NOMO-1 treated with dmso at 0.1 percent for 144 hours (cell line): Measurements from ENCODE around the gene PDE6B.
"Not testable (repeated sequence)": the region's sequence is repeated elsewhere in the genome, so short reads cannot be mapped to it uniquely, and the experiment has no call there.

Experiments
- DNase-seq: peaks from one replicate; lab custom pipeline; 2025; ENCODE audit not compliant: unreplicated experiment; lab: John Stamatoyannopoulos, UW

PDE6B gene

DNA sequence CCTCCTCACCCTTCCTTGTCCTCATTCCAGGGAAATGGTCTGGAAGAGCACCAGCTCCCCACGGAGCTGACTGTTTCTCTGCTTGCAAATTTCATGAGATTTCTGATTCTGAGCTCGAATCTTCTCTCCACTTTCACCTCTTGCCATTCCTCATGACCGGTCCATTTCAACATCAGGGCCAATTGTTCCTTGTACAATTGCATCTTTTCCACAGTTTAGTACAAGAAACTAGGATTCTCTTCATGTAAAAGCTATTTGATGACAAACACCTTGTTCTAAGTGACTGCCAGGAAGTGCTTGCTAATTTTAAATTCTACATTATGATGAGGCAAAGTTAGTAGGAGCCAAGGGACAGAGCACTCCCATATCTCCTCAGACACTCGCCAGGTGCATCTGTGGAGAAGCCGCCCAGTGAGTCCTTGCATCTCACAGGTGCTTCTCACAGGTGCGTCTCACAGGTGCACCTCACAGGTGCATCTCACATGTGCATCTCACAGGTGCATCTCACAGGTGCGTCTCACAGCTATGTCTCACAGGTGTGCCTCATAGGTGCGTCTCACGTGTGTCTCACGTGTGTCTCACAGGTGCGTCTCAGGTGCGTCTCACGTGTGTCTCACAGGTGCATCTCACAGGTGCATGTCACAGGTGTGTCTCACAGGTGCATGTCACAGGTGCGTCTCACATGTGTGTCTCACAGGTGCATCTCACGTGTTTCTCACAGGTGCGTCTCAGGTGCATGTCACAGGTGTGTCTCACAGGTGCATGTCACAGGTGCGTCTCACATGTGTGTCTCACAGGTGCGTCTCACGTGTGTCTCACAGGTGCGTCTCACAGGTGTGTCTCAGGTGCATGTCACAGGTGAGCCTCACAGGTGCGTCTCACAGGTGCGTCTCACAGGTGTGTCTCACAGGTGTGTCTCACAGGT is 3.0 kb upstream of the PDE6B start:
- DNase-seq, result no peak

DNA sequence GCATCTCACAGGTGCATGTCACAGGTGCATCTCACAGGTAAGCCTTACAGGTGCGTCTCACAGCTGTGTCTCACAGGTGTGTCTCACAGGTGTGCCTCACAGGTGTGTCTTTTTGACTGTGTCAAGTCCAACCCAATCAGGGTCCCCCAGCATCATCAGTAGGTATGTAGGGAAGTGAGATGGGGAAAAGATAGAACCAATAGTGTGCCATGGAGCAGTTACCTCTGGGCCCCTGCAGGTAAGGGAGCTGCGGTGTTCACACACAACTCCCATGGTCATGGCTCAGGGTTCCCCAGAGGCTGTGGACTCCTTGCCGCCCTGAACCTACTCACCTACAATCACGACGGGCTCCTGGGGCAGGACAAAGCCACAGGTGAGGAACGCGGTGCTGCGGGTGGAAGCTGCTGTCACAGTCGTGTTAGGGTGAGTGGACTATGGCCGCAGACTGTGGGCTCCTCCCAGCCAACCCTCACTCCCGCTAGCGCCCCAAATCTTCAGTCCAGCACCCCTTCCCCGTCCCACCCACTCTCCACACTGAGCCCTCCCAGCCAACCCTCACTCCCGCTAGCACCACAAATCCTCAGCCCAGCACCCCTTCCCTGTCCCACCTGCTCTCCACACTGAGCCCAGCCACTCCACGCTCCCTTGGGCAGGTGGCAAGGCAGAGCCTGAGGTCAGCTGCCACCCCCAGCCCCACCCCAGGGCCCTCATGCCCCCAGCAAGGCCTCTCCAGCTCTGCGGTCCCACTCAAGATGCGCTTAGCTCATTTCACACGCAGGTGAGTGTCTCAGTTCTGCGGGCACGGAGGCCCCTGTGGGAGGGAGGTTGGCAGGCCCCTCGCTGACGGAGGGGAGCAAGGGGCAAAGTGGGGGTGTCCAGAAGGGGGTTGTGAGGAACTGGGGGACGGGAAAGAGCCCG is 2.1 kb upstream of the PDE6B start:
- DNase-seq, result no peak

DNA sequence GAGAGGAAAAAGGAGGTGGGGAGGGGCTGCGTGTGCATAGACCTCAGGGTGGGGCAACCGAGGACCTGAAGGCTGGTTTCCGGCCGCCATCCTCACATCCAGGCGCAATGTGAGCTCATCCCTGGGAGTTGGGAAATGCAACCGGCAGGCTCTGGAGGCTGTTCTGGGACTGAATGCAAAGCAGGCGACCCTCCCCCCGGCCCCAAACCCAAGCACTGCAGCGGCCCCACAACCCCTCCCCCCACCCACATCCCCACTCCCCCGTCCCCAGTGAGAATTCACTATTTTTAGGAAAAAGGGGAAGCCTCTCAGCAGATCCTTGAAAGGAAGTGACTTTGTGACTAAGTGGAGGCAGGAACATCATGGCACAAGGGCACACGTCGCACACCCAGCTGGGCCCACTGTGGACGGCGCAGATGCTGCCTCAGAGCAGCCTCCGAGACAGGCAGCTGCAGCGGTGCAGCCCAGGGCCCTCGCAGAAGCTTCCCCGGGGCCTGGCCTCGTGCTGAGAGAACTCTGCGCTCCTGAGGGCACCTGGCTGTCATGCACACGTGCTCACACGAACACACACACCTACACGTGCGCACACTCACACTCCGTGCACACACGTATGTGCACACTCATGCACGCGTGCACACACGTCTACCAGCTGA is 1.3 kb upstream of the PDE6B start:
- DNase-seq, result no peak

DNA sequence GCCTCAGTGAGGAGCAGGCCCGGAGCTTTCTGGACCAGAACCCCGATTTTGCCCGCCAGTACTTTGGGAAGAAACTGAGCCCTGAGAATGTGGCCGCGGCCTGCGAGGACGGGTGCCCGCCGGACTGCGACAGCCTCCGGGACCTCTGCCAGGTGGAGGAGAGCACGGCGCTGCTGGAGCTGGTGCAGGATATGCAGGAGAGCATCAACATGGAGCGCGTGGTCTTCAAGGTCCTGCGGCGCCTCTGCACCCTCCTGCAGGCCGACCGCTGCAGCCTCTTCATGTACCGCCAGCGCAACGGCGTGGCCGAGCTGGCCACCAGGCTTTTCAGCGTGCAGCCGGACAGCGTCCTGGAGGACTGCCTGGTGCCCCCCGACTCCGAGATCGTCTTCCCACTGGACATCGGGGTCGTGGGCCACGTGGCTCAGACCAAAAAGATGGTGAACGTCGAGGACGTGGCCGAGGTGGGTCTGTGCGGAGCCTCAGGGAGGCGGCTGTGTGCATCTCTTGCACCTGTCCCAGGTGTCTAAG is 323 bp downstream of the PDE6B start:
- no peak for DNase-seq

DNA sequence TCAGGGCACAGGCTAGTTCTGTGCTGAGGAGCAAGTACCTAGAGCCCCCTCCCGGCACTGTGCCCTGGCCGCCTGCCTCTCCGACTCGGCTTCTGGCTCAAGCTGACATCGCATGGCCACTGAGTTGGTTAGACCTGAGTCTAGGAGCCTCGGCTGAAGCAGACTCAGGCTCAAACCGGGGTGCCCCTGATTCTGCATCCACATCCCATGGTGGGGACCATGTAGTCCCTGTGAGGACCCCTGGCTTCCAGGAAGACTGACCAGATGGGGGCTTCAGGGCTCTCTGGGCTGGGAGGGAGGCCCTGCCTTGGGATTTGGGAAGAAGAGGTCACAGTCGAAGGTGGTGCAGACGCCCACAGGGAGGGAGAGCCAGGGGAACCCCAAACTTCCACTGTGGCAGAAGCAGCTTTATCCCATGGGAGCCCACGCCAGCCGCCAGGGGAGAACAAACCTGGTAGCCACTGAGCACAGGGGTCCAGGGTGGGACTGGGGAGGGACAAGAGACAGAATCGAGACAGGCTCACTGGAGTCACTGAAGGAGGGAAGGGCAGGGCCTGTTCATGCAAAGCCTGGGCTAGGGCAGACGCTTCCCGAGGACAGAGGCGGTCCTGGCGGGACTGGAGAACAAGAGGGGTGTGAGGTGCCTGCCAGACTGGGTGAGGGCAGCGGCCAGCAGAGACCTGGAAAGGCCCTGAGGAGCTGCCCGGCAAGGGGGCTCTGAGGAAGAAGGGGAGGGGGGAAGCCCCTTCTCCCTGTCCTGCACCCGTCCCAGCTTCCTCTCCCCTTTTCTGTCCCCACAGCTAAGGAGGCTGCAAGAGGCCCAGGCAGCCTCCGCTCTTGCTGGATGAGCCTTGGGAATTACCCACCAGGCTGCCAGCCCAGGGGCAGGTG is 1.1 kb downstream of the PDE6B start:
- no peak for DNase-seq

DNA sequence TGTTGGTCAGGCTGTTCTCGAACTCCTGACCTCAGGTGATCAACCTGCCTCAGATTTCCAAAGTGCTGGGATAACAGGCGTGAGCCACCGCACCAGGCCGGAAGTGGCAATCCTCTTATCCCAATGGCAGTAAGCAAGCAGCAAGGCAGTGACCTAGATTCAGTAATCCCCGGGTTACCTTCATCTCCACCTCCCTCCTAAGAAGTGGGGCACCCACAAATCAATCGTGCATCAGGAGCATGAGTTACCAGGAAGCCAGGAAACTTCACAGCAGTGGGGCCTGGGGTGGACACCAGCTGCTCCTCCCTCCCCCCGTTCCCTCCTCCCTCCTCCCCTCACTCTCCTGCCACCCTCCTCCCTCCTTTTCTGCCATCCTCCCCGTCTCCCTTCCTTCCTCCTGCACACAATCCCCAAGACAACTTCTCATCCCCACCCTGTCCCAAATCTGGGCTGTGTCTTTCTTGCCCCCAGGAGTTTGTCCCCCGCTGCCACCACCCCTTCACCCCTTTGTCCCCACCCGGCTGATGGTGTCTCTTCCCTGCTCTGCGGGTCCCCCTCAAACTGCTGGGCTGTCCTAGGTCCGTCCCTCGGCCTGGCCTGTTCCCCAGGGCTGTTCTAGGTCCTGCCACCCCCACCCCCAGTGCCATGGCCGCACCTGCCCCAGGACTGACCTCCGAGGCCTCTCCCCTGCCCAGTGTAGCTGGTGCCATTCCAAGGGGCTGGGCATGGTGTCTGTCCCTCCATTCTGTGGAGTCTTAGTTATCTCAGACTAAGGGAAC is 2.2 kb downstream of the PDE6B start:
- no peak for DNase-seq

DNA sequence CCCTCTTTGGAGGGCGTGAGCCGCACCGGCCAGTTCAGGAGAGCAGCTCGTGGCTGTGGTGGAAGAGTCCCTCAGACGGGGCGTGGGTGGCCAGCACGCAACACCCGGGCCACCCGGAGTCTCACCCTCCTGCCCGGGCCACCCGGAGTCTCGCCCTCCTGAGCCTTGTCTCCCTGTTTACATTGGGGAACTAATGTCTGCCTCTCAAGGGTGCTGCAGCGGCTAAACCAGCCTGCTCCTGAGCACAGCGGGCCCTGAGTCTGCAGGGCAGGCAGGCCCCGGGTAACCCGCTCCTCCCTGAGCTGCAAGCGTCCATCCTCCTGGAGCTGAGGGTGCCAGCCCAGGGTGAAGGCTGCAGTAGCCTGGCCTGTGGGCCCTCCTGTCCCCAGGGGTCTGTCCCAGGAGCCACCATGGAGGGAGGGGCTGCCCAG is 3.0 kb downstream of the PDE6B start:
- DNase-seq, result no peak

DNA sequence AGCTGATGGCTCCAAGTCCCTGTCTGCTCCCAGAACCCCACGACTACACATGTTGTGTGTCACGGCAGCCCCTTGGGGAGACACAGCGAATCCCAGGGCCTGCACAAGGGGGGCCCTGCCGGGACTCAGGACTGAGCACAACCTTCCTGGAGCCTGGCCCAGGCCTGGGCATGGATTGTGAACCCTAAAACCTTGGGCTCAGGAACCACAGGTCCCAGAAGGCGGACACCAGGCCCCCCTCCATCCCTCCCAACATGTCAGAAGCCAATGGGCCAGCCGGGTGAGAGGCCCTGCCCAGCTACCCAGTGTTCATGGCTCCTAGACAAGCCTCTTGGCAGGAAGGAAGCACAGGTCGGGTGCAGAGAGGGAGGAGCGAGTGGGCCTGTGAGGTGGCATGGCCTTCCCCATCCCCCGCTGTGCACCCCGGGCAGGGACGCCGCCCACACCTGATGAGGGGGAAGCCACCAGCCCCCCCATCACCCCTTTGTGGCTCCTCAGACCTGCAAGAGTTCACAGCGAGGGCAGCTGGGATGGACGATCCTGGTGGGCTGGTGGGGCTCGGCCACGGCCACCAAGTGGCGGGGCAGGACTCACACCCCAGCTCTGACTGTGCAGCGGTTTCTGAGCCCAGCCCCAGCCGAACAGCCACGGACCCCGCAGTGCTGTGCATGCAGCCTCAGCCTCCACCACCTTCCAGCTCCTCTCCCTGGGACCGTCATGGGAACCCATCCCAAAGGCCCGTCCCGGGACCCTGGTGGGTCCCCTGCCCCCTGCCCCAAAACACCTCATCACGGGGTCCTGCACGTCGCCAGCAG is 3.7 kb downstream of the PDE6B start:
- no peak for DNase-seq

DNA sequence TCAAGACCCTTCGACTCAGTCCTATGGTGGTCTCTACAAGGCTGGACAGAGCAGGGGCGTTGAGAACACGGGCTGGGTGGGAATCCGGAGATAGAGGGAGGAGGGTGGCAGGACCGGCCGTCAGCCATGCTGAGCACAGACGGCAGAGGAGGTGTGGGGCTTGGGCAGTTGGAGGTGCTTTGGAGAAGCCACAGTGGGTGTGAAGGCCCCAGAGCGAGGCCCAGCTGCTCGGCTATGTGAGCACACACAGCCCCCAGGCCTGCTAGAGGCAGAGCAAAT is 4.2 kb downstream of the PDE6B start:
- no peak for DNase-seq

DNA sequence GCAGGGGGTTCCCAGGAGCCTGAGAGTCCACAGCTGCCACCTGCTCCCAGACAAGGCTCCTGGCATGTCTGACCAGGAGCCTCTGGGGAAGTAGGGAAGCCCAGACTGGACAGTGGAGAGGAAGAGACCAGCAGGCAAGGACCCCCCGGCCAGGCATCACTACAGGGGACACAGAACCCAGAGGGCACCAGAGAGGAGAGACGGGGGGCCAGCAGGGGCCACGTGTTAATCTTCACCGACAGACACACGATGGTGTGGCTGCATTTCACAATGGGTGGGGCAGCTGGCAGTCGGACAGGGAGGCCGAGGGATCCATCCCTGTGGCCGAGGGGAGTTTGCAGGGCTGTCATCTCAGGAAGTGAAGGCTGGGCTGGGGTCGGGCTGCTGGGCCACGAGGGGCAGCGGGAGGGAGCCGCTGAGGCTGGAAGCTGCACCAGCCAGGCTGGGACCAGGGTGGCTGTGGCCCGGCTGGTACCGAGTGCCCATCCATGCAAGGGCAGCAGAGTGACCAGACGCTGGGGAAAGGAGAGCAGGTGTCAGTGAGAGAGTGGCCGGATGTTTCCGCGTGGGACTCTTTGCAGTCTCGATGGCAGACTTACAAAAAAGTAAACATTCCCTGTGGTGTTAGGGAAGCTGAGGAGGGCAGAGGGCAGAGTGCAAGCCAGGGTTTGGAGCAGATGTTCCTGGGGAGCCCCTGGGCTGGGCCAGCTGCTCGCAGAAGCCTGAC is 4.7 kb downstream of the PDE6B start:
- DNase-seq, result no peak

DNA sequence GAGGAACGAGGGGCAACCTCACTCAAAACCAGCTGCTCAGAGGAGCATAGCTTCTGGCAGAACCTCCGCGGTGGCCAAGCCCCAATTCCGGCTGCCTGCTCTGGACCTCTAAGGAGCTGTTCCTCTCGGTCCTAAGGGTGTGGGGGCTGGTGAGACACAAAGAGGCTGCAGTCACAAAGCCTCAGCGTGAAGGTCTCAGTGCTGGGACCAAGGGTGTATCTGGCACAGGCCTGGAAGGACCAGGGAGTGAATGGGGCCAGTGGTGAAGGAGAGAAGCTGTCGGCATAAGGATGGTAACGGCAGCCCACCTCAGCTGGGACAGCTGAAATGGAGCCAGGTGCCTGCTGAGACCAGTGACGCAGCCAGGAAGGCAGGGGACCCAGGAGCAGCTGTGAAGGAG is 5.3 kb downstream of the PDE6B start:
- DNase-seq, result no peak

DNA sequence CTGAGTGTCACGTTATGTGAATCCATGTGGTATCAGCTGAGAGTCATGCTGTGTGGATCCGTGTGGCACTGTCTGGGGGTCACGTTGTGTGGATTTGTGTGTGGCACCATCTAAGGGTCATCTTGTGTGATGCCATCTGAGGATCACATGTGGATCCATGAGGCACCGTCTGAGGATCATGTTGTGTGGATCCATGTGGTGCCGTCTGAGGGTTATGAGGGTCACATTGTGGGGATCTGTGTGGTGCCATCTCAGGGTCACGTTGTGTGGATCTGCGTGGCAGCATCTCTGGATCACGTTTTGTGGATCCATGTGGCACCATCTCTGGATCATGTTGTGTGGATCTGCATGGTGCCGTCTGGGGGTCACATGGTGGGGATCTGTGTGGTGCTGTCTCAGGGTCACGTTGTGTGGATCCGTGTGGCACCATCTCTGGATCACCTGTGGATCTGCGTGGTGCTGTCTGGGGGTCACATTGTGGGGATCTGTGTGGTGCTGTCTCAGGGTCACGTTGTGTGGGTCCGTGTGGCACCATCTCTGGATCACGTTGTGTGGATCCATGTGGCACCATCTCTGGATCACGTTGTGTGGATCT is 6.9 kb downstream of the PDE6B start:
- no peak for DNase-seq

DNA sequence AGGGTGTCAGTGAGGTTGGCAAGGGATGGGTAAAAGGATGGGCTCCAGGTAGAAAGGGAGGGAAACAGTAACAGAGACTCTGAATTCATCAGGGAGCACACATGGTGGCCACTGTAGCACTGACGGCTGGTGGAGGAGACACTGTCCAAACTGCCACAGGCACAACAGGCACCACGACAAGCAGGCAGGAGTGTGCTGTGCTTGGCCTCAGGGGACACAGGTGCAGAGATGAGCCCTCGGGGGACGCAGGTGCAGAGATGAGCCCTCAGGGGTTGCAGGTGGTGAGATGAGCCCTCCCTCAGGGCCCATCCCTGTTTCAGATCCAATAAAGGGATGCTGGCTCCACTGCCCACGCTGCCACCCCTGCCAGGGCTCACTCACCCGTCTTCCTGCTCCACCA is 7.6 kb downstream of the PDE6B start:
- no peak for DNase-seq

DNA sequence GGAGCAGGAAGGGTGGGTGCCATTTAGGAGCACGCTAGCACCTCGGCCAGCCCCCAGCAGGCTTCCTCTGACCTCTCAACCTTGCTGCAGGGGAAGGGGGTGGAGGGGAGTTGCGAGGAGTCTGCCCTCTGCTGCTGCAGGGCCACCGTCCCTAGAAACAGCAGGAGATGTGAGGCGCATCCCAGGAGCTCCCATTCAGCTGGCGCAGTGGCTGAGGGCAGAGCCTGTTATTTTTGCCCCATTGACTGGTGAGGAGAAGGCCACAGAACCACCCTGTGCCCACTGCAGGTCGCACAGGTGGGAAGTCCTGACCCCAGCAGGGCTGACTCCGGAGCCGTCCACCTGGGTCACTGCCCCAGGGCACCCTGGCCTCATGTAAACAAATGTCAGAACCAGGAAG is 8.0 kb downstream of the PDE6B start:
- no peak for DNase-seq

DNA sequence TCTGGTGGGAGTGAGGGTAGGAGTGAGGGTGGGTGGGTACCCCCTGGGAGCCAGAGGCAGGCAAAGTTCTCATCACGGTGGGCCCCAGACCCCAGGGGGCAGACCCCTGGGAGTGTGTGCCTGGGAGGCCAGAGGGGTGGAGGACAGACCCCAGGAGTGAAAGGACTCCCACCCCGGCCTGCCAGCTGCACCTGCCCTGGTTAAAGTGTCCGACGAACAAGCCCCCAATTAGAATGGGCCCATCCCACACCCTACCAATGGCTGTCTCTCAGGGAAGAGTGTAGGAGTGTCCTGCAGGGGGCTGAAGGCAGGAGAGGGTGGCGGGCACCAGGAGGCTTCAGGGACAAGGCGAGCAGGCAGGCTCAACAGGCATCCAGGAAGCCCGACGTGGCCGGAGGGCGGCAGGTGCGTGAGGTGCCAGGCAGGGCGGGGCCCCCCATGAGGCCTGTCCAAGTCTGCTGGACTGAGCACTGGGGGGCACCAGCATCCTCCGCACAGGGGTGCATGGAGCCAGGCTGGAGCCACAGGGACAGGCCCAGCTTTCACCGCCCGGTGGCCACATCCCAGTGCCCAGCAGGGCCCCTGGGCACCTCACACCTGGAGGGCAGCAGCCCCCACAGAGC is 8.7 kb downstream of the PDE6B start:
- no peak for DNase-seq

DNA sequence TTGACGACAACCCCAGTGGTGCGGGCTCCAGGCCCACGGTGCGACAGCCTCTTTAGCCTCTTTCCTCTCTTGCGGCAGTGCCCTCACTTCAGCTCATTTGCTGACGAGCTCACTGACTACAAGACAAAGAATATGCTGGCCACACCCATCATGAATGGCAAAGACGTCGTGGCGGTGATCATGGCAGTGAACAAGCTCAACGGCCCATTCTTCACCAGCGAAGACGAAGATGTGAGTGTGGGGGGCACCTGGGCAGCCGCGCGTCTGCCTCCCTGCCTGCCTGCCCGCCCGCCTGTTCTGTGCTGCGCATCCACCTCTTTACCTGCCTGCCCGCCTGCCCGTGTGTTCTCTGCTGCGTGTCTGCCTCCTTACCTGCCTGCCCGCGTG is 9.2 kb downstream of the PDE6B start:
- DNase-seq, result no peak

DNA sequence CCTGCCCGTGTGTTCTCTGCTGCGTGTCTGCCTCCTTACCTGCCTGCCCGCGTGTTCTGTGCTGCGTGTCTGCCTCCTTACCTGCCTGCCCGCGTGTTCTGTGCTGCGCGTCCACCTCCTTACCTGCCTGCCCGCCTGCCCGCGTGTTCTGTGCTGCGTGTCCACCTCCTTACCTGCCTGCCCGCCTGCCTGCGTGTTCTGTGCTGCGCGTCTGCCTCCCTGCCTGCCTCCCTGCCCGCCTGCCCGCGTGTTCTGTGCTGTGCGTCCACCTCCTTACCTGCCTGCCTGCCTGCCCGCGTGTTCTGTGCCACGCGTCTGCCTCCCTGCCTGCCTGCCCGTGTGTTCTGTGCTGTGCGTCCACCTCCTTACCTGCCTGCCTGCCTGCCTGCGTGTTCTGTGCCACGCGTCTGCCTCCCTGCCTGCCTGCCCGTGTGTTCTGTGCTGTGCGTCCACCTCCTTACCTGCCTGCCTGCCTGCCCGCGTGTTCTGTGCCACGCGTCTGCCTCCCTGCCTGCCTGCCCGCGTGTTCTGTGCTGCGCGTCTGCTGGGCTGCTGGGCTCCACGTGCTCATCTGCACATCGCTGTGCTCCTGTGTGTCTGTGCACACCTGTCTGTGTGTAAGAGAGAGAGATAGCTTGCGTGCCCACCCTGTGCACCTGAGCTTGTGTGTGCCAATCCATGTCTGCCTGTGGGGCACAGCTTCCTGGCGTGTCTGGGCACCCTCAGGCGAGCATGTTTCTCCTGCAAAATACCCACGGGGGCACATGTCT is 9.9 kb downstream of the PDE6B start:
- not testable (repeated sequence) for DNase-seq
